ENCODE data around the gene PITPNM1. TPM values are rescaled to one million over a fixed set of nuclear protein-coding genes. Genes with fewer than 3 reads are reported as not detected.

PITPNM1 gene
- total RNA-seq, 1 donor from 2014 or later, result 40.5 TPM

Small RNA genes lying within 50 kb of the gene (microRNA-seq; reads per million reads assigned to microRNA genes)
- gene MIR6752 (ENCODE audit: borderline number of aligned reads), result not detected

Other genes with a start within 250 kb of the PITPNM1 start
- gene GRK2, start 238.9 kb downstream of the PITPNM1 start, total RNA-seq, result 34.0 to 38.3 TPM (median 36.1 TPM) in 3 replicates
- 40.0 to 51.8 TPM (median 47.8 TPM) in 3 replicates for gene ANKRD13D, start 216.1 kb downstream of the PITPNM1 start, total RNA-seq
- 19.8 to 30.0 TPM (median 28.4 TPM) in 3 replicates for gene SSH3, start 201.8 kb downstream of the PITPNM1 start, total RNA-seq
- gene POLD4, start 151.8 kb downstream of the PITPNM1 start, total RNA-seq, result 48.8 to 67.7 TPM (median 63.4 TPM) in 3 replicates
- 2.0 to 5.6 TPM (median 4.9 TPM) in 3 replicates for gene CLCF1, start 131.8 kb downstream of the PITPNM1 start, total RNA-seq
- 11.1 to 14.6 TPM (median 11.6 TPM) in 3 replicates for gene RAD9A, start 113.4 kb downstream of the PITPNM1 start, total RNA-seq
- 95.2 to 113 TPM (median 109 TPM) in 3 replicates for gene PPP1CA, start 103.5 kb downstream of the PITPNM1 start, total RNA-seq
- not detected in 3 replicates for gene TBC1D10C, start 101.3 kb downstream of the PITPNM1 start, total RNA-seq
- 0.36 to 1.8 TPM (median 1.8 TPM) in 3 replicates for gene CARNS1, start 89.7 kb downstream of the PITPNM1 start, total RNA-seq
- 40.3 to 44.2 TPM (median 42.3 TPM) in 3 replicates for gene RPS6KB2, start 76.9 kb downstream of the PITPNM1 start, total RNA-seq
- 0.47 to 0.95 TPM (median 0.73 TPM) in 3 replicates for gene PTPRCAP, start 67.7 kb downstream of the PITPNM1 start, total RNA-seq
- gene CORO1B, start 61.9 kb downstream of the PITPNM1 start, total RNA-seq, result 74.7 to 80.9 TPM (median 80.1 TPM) in 3 replicates
- not detected in 3 replicates for gene GPR152, start 52.6 kb downstream of the PITPNM1 start, total RNA-seq
- not detected in 3 replicates for gene CABP4, start 50.0 kb downstream of the PITPNM1 start, total RNA-seq
- 50.9 to 62.4 TPM (median 57.1 TPM) in 3 replicates for gene TMEM134, start 36.1 kb downstream of the PITPNM1 start, total RNA-seq
- gene AIP, start 22.3 kb downstream of the PITPNM1 start, total RNA-seq, result 53.6 to 58.8 TPM (median 54.3 TPM) in 3 replicates
- gene CDK2AP2, start 2.8 kb upstream of the PITPNM1 start, total RNA-seq, result 27.5 to 42.5 TPM (median 36.6 TPM) in 3 replicates
- not detected in 3 replicates for gene CABP2, start 18.1 kb upstream of the PITPNM1 start, total RNA-seq
- gene GSTP1, start 78.4 kb upstream of the PITPNM1 start, total RNA-seq, result 637 to 652 TPM (median 644 TPM) in 3 replicates
- gene NDUFV1, start 101.6 kb upstream of the PITPNM1 start, total RNA-seq, result 119 to 151 TPM (median 121 TPM) in 3 replicates
- gene NUDT8, start 124.6 kb upstream of the PITPNM1 start, total RNA-seq, result 8.4 to 12.6 TPM (median 11.3 TPM) in 3 replicates
- not detected in 3 replicates for gene TBX10, start 134.4 kb upstream of the PITPNM1 start, total RNA-seq
- not detected in 3 replicates for gene ACY3, start 145.4 kb upstream of the PITPNM1 start, total RNA-seq
- gene ALDH3B2, start 169.3 kb upstream of the PITPNM1 start, total RNA-seq, result not detected in 3 replicates

Data from chondrocyte (in vitro differentiated cells).